OCI-LY1 (cell line): ENCODE results near the gene OCIAD2.

ENCODE experiments used
- CTCF ChIP-seq: fragments of 200-600 bp; sonication (generic), shearing (Covaris generic); IDR thresholded peaks from 2 replicates; pipeline ENCODE4 v1.5.1; 2017; ENCODE audit warnings: mild to moderate bottlenecking, antibody characterized with exemption, low read length, moderate library complexity, mixed read lengths
- EZH2 ChIP-seq: fragments of 200-600 bp; sonication (generic), shearing (Covaris generic); IDR thresholded peaks from 2 replicates; pipeline ENCODE4 v1.8.0; 2017; ENCODE audit warnings: borderline replicate concordance, mixed run types, mild to moderate bottlenecking, antibody characterized with exemption, low read length, moderate library complexity, mixed read lengths

- TF ChIP-seq CTCF (no peak), EZH2 (no peak)
Observed at GRCh38 chr4:48851651-48852050, 54.9 kb downstream of the OCIAD2 start.
